Activated naive CD4-positive, alpha-beta T cell treated with anti-CD3 and anti-CD28 coated beads for 36 hours (primary cell): Measurements from ENCODE around the gene RPL26. TPM values are rescaled to one million over a fixed set of nuclear protein-coding genes. Genes with fewer than 3 reads are reported as not detected.
A peak's percentile ranks its signal among the peaks of the same experiment; 100 is the strongest.
"Not testable (repeated sequence)": the region's sequence is repeated elsewhere in the genome, so short reads cannot be mapped to it uniquely, and the experiment has no call there.

Experiments
- CTCF ChIA-PET: fragments of 350-600 bp; sonication (Branson Sonifier 250); formaldehyde crosslinking; loops from one replicate; lab custom pipeline; 2021; ENCODE audit warnings: antibody characterized with exemption; lab: Charles Lee
- DNase-seq: peaks from one replicate; pipeline ENCODE4 v3.0.0-alpha.2; 2020
- H3K27ac Mint-ChIP-seq: one replicate; pipeline ENCODE4 v1.8.0; 2021; ENCODE audit warnings: mild to moderate bottlenecking, mixed read lengths
- H3K27me3 Mint-ChIP-seq: one replicate; pipeline ENCODE4 v1.8.0; 2021; ENCODE audit warnings: low read depth, mixed read lengths
- H3K36me3 Mint-ChIP-seq: one replicate; pipeline ENCODE4 v1.8.0; 2021; ENCODE audit warnings: low read depth, mixed read lengths
- H3K4me1 Mint-ChIP-seq: one replicate; pipeline ENCODE4 v1.8.0; 2021; ENCODE audit warnings: low read depth, mixed read lengths
- H3K4me3 Mint-ChIP-seq: one replicate; pipeline ENCODE4 v1.8.0; 2021; ENCODE audit warnings: mild to moderate bottlenecking, moderate library complexity, mixed read lengths
- H3K9me3 Mint-ChIP-seq: one replicate; pipeline ENCODE4 v1.8.0; 2021; ENCODE audit warnings: mixed read lengths
- intact Hi-C: fragments of 100-400 bp; cut with micrococcal nuclease; formaldehyde crosslinking; loops from one replicate; pipeline ENCODE4 v1.15.1; 2023
- total RNA-seq, 2 experiments: library from RNA; stranded (reverse); gene quantifications; one replicate each; pipeline ENCODE4 v1.2.3, GENCODE V29; 2021

Gene RPL26
- total RNA-seq, 2 experiments from 2014 or later: 3,652 to 3,827 TPM

DNA sequence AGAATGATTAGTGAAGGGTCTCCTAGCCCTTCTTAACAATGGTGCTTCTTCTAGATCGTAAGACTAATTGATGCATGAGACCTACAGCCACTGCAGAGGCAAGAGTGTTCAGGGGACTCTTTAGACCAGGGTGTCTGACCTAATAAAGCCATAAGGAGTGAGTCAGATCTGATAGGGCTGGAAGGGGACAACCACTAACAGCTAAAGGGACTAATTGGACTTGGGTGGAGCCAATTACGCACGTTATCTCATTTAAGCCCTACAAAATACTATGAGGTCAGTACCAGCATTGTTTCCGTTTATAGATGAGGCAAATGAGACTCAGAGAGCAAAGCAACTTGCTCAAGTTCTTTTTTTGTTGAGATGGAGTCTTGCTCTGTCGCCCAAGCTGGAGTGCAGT, 29.1 kb upstream of the RPL26 start:
- H3K27ac Mint-ChIP-seq: no peak overlapping the region
- peaks cover 14% of the 10 kb centered on the region for H3K4me1 Mint-ChIP-seq
- no peak overlapping the region for H3K4me3 Mint-ChIP-seq
- H3K36me3 Mint-ChIP-seq: no peaks in the 10 kb centered on the region
- CTCF ChIA-PET: interaction anchor here (0.6 to 1.2 kb wide), 5 partner anchors 25 to 393 kb away, joined by 3 to 4 read pairs (median 3); no protein-coding TSS in a partner anchor
- H3K27me3 Mint-ChIP-seq: peaks cover 12% of the 10 kb centered on the region
- no peaks in the 10 kb centered on the region for H3K9me3 Mint-ChIP-seq
- intact Hi-C loops: loop anchor here (10.0 kb wide), 2 partner anchors 483 to 583 kb away; no protein-coding TSS in a partner anchor
- DNase-seq: no peak

DNA sequence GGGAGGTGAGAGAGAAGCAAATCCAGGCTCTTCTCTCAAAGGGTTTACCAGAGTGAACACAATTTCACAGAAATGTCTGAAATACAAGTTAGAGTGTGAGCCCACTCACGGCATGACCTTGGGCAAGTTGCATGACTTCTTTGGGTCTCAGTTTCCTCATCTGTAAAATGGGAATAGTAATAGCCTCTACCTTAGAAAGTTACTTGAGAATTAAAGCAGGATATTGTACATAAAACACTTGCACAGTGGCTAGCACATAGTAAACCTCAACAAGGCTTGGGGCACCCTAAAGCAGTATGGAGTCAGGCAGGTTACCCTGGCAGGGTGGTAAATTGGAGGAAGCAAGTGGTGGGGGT, 27.9 kb upstream of the RPL26 start:
- CTCF ChIA-PET: interaction anchor here (0.6 to 2.5 kb wide), 13 partner anchors 10 to 394 kb away, joined by 3 to 29 read pairs (median 4); no protein-coding TSS in a partner anchor
- peaks cover 8% of the 10 kb centered on the region for H3K27me3 Mint-ChIP-seq
- no peak overlapping the region for H3K27ac Mint-ChIP-seq
- DNase-seq: no peak
- peaks cover 14% of the 10 kb centered on the region for H3K4me1 Mint-ChIP-seq
- H3K9me3 Mint-ChIP-seq: no peaks in the 10 kb centered on the region
- no peak overlapping the region for H3K4me3 Mint-ChIP-seq
- H3K36me3 Mint-ChIP-seq: no peaks in the 10 kb centered on the region
- intact Hi-C loops: loop anchor here (1.0 to 10.0 kb wide), 6 partner anchors 24 to 584 kb away; partner anchors contain the start of gene NDEL1

DNA sequence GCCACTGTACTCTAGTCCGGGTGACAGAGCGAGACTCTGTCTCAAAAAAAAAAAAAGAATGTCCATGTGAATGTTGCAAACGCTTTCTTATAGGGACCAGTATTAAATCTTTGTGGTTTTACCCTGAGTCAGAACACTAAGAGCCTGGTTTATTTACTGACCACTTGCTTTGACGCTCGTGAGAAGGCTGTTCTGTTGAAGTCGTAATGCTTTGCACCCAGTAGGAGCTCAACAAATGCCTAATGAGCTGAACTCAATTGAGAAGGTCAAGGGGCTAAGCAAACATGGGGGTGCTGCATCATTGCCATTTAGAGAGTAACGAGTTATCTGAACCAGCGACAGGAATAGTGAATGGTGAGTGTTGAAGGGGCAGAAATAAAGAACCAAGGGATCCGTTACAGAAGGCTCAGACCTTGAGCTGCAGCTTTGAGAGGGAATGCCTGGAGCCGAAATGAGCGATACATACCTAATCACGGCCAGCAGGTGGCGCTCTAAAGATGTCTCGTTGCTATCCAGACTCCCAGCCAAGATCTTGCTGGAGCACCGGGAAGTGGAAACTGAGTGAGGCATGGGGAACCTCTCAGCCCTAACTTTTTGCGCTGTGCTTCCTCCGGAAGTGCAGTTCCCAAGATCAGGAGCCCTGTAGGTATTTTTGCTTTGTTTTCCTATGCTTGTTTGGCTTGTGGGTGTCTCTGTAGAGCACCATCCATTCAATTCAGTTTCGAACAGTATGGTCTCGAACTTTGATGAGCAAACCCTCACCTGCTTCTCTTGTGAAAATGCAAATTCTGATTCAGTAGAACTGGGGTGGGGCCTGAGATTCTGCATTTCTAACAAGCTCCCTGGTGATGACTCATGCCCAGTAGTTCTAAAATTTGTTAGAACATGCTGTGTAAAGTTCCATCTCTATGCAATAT, 27.2 kb upstream of the RPL26 start:
- intact Hi-C loops: loop anchor here (1.0 to 10.0 kb wide), 6 partner anchors 25 to 585 kb away; partner anchors contain the start of gene NDEL1
- Mint-ChIP-seq H3K4me3 (peak overlapping the region; percentile 8), H3K36me3 (no peaks in the 10 kb centered on the region), H3K4me1 (peaks cover 14% of the 10 kb centered on the region), H3K9me3 (no peaks in the 10 kb centered on the region), H3K27me3 (peaks cover 8% of the 10 kb centered on the region), H3K27ac (no peak overlapping the region)
- CTCF ChIA-PET: interaction anchor here (0.6 to 2.5 kb wide), 30 partner anchors 10 to 491 kb away, joined by 3 to 29 read pairs (median 3); partner anchors contain the start of gene MYH10
- peak; percentile 87 for DNase-seq

DNA sequence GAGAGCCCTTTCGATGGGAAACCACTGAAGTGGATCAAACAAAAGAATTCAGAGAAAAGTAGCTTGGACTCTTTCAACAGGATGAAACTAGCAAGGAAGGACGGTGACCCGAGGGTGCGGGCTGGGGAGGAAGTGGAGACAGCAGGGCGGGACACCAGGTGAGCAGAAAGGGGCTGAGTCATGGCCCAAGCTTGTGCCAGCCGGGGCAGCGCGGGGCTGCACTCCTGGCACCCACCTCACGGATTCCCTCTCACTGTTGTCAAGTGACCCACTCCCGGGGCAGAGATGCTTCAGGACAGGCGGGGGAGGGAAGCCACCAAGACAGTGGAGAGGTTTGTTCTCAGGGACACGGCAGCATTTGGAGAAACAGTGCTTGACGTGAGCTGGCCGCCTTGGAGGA, 25.4 kb upstream of the RPL26 start:
- DNase-seq: no peak
- CTCF ChIA-PET: interaction anchor here (1.2 kb wide), 1 partner anchor 338 kb away, joined by 3 read pairs; no protein-coding TSS in a partner anchor
- H3K36me3 Mint-ChIP-seq: no peaks in the 10 kb centered on the region
- H3K27me3 Mint-ChIP-seq: peaks cover 10% of the 10 kb centered on the region
- no peaks in the 10 kb centered on the region for H3K9me3 Mint-ChIP-seq
- intact Hi-C loops: no loop called here
- no peak overlapping the region for H3K4me3 Mint-ChIP-seq
- H3K27ac Mint-ChIP-seq: no peak overlapping the region
- H3K4me1 Mint-ChIP-seq: peaks cover 11% of the 10 kb centered on the region

DNA sequence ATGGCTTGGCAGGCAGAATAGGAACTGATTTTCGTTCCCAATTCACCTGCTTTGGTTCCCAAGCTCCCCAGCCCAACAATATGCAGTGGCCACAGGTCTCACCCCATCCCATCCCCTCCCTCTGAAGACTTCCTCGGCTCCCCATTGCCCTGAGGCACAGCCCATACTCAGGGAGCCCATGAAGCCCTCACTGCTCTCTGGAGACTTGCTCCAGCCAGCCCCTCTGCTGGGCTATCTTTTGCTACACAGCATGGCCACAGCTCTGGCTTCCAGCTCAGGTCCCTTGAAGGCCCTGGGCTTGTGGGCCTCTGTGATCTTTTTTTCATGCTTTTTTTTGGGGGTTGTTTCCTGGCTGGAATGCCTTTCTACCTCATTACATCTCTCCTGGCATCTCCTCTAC, 23.2 kb upstream of the RPL26 start:
- no peak overlapping the region for H3K4me3 Mint-ChIP-seq
- no peaks in the 10 kb centered on the region for H3K9me3 Mint-ChIP-seq
- H3K36me3 Mint-ChIP-seq: no peaks in the 10 kb centered on the region
- CTCF ChIA-PET: no interaction called here
- DNase-seq: no peak
- no peak overlapping the region for H3K27ac Mint-ChIP-seq
- intact Hi-C loops: no loop called here
- H3K27me3 Mint-ChIP-seq: peaks cover 12% of the 10 kb centered on the region
- peaks cover 8% of the 10 kb centered on the region for H3K4me1 Mint-ChIP-seq

DNA sequence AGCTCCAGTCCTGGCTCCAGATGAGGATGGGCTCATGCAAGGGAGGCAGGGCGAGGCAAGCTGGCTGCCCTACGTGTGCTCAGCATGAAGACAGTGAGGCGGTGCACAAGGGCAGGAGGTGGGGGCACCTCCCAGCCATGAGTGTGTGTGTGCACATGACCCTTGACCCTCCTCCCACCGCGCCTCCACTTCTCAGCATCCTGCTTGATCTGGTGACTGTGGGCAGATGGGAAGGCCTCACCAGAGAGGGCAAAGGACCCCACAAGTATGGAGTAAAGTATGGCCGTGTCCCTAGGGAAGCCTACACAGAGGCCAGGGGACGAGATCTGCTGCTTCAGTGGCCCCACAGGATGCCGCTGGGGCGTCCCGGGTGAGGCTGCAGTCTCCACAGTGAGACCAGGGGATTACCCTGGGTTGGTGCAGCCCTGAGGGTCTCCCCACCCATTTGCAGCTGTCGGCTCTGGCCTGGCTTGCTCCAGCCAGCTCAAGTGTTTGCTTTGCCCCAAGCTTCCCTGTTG, 22.6 kb upstream of the RPL26 start:
- CTCF ChIA-PET: no interaction called here
- no peaks in the 10 kb centered on the region for H3K9me3 Mint-ChIP-seq
- no peak overlapping the region for H3K4me3 Mint-ChIP-seq
- no peak for DNase-seq
- H3K27ac Mint-ChIP-seq: no peak overlapping the region
- intact Hi-C loops: no loop called here
- H3K4me1 Mint-ChIP-seq: peaks cover 8% of the 10 kb centered on the region
- H3K36me3 Mint-ChIP-seq: no peaks in the 10 kb centered on the region
- H3K27me3 Mint-ChIP-seq: peaks cover 16% of the 10 kb centered on the region

- peaks cover 10% of the 10 kb centered on the region for H3K27me3 Mint-ChIP-seq
- no peak for DNase-seq
- no peaks in the 10 kb centered on the region for H3K9me3 Mint-ChIP-seq
- no peak overlapping the region for H3K4me3 Mint-ChIP-seq
- CTCF ChIA-PET: no interaction called here
- H3K27ac Mint-ChIP-seq: no peak overlapping the region
- intact Hi-C loops: no loop called here
- no peaks in the 10 kb centered on the region for H3K36me3 Mint-ChIP-seq
- no peaks in the 10 kb centered on the region for H3K4me1 Mint-ChIP-seq
These were observed 20.0 kb upstream of the RPL26 start for GRCh38 chr17:8402921-8403536.

- intact Hi-C loops: no loop called here
- Mint-ChIP-seq H3K9me3 (no peaks in the 10 kb centered on the region), H3K4me1 (no peaks in the 10 kb centered on the region), H3K27ac (no peak overlapping the region), H3K36me3 (no peaks in the 10 kb centered on the region), H3K27me3 (peaks cover 12% of the 10 kb centered on the region), H3K4me3 (no peak overlapping the region)
- no peak for DNase-seq
- CTCF ChIA-PET: no interaction called here
These were observed 18.1 kb upstream of the RPL26 start for GRCh38 chr17:8401107-8401506.

DNA sequence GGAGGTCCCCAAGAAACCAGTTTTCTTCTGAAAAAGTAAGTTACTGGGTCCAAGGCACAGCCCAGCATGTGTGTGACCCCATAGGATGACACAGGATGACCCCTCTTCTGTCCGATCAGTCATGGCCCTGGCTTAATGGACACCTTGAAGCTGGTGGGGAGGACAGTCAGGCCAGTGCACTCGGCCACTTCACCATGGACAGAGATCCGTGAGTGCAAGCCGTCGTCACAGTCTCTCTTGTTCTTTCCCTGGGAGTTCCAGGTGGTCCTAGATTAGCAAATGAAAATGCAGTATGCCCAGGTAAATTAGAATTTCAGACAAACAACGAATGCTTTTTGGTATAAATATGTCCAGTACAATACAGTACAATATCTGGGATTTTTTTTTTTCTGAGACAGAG, 16.0 kb upstream of the RPL26 start:
- CTCF ChIA-PET: no interaction called here
- H3K27me3 Mint-ChIP-seq: peaks cover 10% of the 10 kb centered on the region
- H3K4me3 Mint-ChIP-seq: no peak overlapping the region
- no peak overlapping the region for H3K27ac Mint-ChIP-seq
- H3K4me1 Mint-ChIP-seq: peaks cover 2% of the 10 kb centered on the region
- H3K36me3 Mint-ChIP-seq: no peaks in the 10 kb centered on the region
- H3K9me3 Mint-ChIP-seq: no peaks in the 10 kb centered on the region
- DNase-seq: no peak
- intact Hi-C loops: no loop called here

DNA sequence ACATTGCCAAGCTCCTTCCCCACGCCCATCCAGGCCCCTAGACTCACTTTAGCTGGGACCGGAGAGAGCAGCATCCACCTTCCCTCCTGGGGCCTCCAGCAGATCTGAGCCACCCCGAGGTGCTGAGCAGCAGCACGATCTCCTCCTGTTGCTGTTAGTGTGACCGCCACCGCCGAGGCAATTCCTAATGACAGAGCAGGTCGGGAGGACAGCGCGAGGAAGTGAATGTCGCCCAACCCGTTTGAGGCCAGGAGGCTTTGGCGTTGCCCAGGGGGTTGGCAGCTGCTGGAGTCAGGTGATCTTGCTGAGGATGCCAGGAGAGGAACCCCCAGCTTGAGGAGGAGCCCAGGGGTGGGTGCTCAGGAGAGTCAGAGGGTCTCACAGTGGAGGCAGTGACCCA, 14.6 kb upstream of the RPL26 start, which contains the start of gene RNF222:
Gene RNF222, minus strand, starts transcription at position 192 of the 400 bp plus-strand sequence. CDS start 4,366 bp downstream, outside the sequence.
- no peak for DNase-seq
- intact Hi-C loops: no loop called here
- no peak within 1 kb of the TSS for H3K4me3 Mint-ChIP-seq
- H3K9me3 Mint-ChIP-seq: no peaks in the 10 kb centered on the region
- H3K4me1 Mint-ChIP-seq: peaks cover 10% of the 10 kb centered on the region
- CTCF ChIA-PET: no interaction called here
- peaks cover 10% of the 10 kb centered on the region for H3K27me3 Mint-ChIP-seq
- no peak within 1 kb of the TSS for H3K27ac Mint-ChIP-seq
- H3K36me3 Mint-ChIP-seq: no peaks in the 10 kb centered on the region

DNA sequence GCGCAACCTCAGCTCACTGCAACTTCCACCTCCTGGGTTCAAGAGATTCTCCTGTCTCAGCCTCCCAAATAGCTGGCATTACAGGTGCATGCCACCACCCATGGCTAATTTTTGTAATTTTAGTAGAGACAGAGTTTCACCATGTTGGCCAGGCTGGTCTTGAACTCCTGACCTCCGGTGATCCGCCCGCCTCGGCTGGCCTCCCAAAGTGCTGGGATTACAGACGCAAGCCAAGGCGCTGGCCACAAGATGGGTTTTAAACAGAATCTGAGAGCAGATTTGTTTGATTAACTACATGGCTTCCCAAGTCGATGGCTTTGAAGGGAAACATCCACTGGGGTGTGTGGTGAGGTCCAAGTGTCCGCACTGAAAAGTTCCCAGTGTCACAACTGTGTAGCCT, 11.5 kb upstream of the RPL26 start:
- H3K36me3 Mint-ChIP-seq, H3K4me3 Mint-ChIP-seq, intact Hi-C loops, DNase-seq, H3K27ac Mint-ChIP-seq, H3K27me3 Mint-ChIP-seq, H3K9me3 Mint-ChIP-seq: not testable (repeated sequence)
- H3K4me1 Mint-ChIP-seq: peaks cover 10% of the 10 kb centered on the region
- CTCF ChIA-PET: interaction anchor here (1.1 kb wide), 1 partner anchor 11 kb away, joined by 4 read pairs; no protein-coding TSS in a partner anchor
